ENCODE results near the gene PFKFB4. TPM values are rescaled to one million over a fixed set of nuclear protein-coding genes. Genes with fewer than 3 reads are reported as not detected.

The PFKFB4 gene
- 1.4 and 1.5 TPM in 2 replicates for total RNA-seq

DNA sequence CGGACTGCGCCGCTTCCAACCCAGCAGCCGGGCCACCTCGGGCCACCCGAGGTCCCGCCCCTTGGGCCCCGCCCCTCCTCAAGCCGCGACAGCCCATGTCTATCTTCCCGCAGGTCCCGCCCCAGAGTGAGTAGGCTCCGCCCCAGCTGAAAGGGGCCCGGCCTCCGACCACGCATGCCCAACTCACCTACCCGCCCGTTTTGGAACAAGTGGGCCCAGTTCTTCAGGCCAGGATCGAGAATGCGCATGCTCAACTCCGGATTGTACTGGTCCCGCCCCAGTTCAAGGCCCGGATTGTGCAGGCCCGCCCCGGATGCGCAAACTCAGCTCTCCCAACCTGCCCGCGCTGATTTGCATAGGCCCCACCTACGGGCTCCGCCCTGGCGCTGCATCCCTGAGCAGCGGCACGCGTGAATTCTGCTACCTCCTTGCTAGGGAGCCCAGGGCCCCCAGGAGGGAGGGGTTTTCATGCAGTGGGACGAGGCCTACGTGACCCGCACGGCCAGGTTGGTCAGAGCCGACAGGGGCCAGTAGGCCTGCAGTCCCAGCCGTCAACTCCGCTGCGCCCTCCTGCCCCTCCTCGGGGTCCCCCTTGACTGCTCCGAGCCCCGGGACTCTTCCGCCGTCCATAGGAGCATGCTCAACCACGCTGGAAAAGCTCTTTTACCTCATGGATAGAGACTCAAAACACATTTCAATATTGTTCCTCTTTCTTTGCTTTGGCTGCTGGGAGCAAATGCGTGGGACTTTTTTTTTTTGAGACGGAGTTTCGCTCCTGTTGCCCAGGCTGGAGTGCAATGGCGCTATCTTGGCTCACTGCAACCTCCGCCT, at the start of gene PFKFB4:
TSS of gene PFKFB4 (minus strand) at position 8 of the 831 bp plus-strand sequence. CDS start 26 bp downstream, outside the sequence.

DNA sequence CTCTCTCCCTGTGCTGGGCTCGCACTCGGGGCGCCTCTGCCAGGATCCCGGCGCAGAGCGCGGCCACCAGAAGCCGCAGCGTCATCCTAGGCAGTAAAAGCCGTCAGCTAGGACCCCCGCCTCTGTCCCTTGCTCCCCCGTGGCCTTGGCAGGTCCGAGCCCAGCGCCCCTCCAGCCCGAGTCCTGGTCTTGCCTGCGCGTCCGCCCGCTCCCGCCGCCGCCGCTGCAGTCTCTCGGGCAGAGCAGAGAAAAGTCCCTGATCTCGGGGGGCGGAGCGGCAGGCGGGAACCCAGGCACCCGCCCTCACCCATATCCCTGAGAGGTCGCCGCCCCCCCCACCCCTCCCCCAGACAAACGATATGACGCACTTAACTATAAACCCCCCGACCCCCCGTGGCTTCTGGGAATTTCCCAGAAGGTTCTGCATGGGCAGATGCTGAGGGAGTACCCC, 38.5 kb upstream of the PFKFB4 start, which contains the start of gene COL7A1:
TSS of gene COL7A1 (minus strand) at position 255 of the 451 bp plus-strand sequence. CDS start at position 85, 170 bp downstream.

DNA sequence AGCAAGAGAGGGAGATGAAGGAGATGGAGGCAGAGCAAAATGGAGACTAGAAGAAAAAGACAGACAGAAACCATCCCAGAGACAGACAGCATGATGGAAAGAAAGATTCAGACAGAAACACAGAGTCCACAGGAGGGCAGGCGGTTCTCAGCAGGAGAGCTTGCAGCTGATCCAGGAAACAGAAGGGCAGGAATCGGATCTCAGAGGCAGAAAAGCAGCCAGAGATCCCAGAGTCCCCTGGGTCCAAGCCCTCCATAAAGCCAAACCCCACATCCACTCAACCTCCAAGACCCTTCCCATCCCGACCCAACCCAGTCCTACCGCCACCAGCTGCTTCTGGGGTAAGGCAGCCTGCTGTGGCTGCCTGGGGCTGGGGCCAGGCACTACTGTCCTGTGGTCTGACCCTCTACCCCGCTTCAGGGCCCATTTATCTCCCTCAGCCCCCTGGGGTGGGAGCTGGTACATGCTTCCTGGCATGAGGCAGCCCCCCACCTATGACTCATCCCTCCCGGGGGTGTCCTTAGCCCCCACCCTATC, 6.8 kb upstream of the PFKFB4 start, which contains the start of gene UCN2:
TSS of gene UCN2 (minus strand) at position 400 of the 537 bp plus-strand sequence. CDS start 657 bp downstream, outside the sequence.

DNA sequence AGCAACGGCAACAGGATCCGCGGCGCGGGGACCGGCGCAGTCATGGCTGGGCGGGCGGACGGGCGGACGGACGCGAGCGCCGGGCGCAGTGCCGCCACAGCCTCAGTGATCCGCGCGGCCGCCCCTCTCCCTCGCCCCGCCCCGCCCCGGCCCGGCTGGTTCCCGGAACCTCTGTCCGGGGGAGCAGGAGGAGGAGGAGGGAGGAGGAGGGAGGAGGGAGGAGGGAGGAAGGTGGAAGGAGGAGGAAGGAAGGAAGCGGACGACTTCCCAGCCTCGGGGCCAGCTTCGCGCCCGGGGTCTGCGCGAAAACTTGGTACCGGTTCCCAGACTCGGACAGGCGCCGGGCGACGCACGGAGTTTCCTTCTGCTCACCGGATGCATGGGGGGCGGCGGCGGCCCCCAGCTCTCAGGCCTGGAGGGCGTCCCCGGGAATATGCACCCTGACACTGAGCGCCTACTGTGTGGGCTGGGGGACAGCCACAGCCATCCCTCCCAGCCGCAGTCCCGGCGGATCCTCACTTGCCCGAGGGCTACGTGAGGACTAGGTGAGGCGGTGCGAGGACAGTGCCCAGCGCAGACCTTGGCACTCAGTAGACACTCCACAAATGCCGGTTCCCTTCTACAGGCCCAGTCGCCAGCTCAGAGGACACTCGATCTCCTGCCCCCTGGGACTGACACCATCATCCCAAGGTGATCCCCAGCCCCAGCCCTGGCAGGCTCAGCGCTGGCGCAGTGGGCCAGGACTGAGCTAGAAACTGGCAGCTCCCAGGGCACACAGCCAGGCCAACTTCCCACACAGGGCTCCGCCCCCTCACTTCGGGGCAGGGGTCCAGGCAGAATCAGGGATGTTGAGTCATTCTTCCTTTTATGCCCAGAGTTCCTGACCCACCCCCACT, 52.3 kb downstream of the PFKFB4 start, which contains the start of gene SHISA5:
TSS of gene SHISA5 (minus strand) at position 124 of the 896 bp plus-strand sequence. CDS start at position 44, 80 bp downstream.

Other genes with a start within 250 kb of the PFKFB4 start
- gene SPINK8, start 223.1 kb downstream of the PFKFB4 start, total RNA-seq: not detected in 2 replicates
- not detected in 2 replicates for gene FBXW12, start 184.6 kb downstream of the PFKFB4 start, total RNA-seq
- 8.6 and 46.9 TPM in 2 replicates for gene PLXNB1, start 126.7 kb downstream of the PFKFB4 start, total RNA-seq
- 10.7 and 13.1 TPM in 2 replicates for gene CCDC51, start 116.7 kb downstream of the PFKFB4 start, total RNA-seq
- gene TMA7, start 116.5 kb downstream of the PFKFB4 start, total RNA-seq: 185 and 357 TPM in 2 replicates
- gene ATRIP, start 110.1 kb downstream of the PFKFB4 start, total RNA-seq: 5.0 and 6.5 TPM in 2 replicates
- 93.1 and 126 TPM in 2 replicates for gene SHISA5, start 52.6 kb downstream of the PFKFB4 start, total RNA-seq
- gene UCN2, start 7.0 kb upstream of the PFKFB4 start, total RNA-seq: not detected in 2 replicates
- 0.25 and 0.32 TPM in 2 replicates for gene COL7A1, start 38.5 kb upstream of the PFKFB4 start, total RNA-seq
- gene UQCRC1, start 52.8 kb upstream of the PFKFB4 start, total RNA-seq: 245 and 256 TPM in 2 replicates
- not detected in 2 replicates for gene TMEM89, start 65.0 kb upstream of the PFKFB4 start, total RNA-seq
- gene SLC26A6, start 78.7 kb upstream of the PFKFB4 start, total RNA-seq: 20.2 and 23.0 TPM in 2 replicates
- gene CELSR3, start 106.1 kb upstream of the PFKFB4 start, total RNA-seq: 0.49 and 0.82 TPM in 2 replicates
- gene NCKIPSD, start 129.1 kb upstream of the PFKFB4 start, total RNA-seq: 4.7 and 7.9 TPM in 2 replicates
- 28.7 and 62.6 TPM in 2 replicates for gene IP6K2, start 160.4 kb upstream of the PFKFB4 start, total RNA-seq

All from bladder microvascular endothelial cell (primary cell).